WTC11 (cell line): ENCODE data around the gene SIPA1L2. TPM values are rescaled to one million over a fixed set of nuclear protein-coding genes. Genes with fewer than 3 reads are reported as not detected.

Experiments used
- ATAC-seq: fragments of 200-7000 bp; cut with Tn5 transposase; 2 replicates; pipeline ENCODE4 v1.10.0; 2021; ENCODE audit warnings: mild to moderate bottlenecking, moderate library complexity
- CTCF ChIA-PET: fragments of 300-600 bp; sonication (Branson Sonifier 250); formaldehyde crosslinking; loops from one replicate; lab custom pipeline; 2021; ENCODE audit warnings: antibody characterized with exemption; lab: Charles Lee
- POLR2A ChIA-PET: fragments of 350-600 bp; sonication (Branson Sonifier 250); formaldehyde crosslinking; loops from one replicate; lab custom pipeline; 2021; ENCODE audit warnings: antibody characterized with exemption; lab: Charles Lee
- DNase-seq: peaks from one replicate; pipeline ENCODE4 v3.0.0; 2021; ENCODE audit warnings: low spot score
- H3K27ac Mint-ChIP-seq: 2 replicates; pipeline ENCODE4 v1.8.0; 2021; ENCODE audit warnings: mixed read lengths
- H3K27me3 Mint-ChIP-seq: 2 replicates; pipeline ENCODE4 v1.8.0; 2021; ENCODE audit warnings: low read depth, mild to moderate bottlenecking, moderate library complexity, mixed read lengths
- H3K36me3 Mint-ChIP-seq: 2 replicates; pipeline ENCODE4 v1.8.0; 2021; ENCODE audit warnings: mixed read lengths
- H3K4me1 Mint-ChIP-seq: 2 replicates; pipeline ENCODE4 v1.8.0; 2022; ENCODE audit warnings: mixed read lengths
- H3K4me3 Mint-ChIP-seq: 2 replicates; pipeline ENCODE4 v1.8.0; 2021; ENCODE audit warnings: mild to moderate bottlenecking, moderate library complexity, mixed read lengths
- H3K9me3 Mint-ChIP-seq: 2 replicates; pipeline ENCODE4 v1.8.0; 2021; ENCODE audit warnings: mixed read lengths
- AFF4 ChIP-seq: sonication (generic); formaldehyde crosslinking; IDR thresholded peaks from 2 replicates; pipeline ENCODE4 v1.8.1; 2023; ENCODE audit warnings: mild to moderate bottlenecking, missing genetic modification reagents, borderline replicate concordance
- GABPB1 ChIP-seq: sonication (generic); formaldehyde crosslinking; IDR thresholded peaks from 2 replicates; pipeline ENCODE4 v1.8.1; 2023; ENCODE audit warnings: mild to moderate bottlenecking, missing genetic modification reagents
- HMGXB4 ChIP-seq: sonication (generic); formaldehyde crosslinking; IDR thresholded peaks from 2 replicates; pipeline ENCODE4 v1.8.1; 2023; ENCODE audit warnings: mild to moderate bottlenecking, moderate library complexity, missing genetic modification reagents
- JAZF1 ChIP-seq: fragments of 250-450 bp; sonication (Bioruptor Pico); IDR thresholded peaks from 2 replicates; pipeline ENCODE4 v1.9.0; 2021; ENCODE audit warnings: moderate library complexity, mild to moderate bottlenecking, inconsistent platforms
- MXD4 ChIP-seq: fragments of 250-450 bp; sonication (Bioruptor Pico); IDR thresholded peaks from 2 replicates; pipeline ENCODE4 v1.8.0; 2021; ENCODE audit warnings: mild to moderate bottlenecking, moderate library complexity, borderline replicate concordance
- NFYB ChIP-seq: sonication (generic); formaldehyde crosslinking; conservative IDR thresholded peaks from 2 replicates; pipeline ENCODE4 v1.8.0; 2022; ENCODE audit warnings: low read depth, missing genetic modification reagents
- NR2C2 ChIP-seq: sonication (generic); formaldehyde crosslinking; IDR thresholded peaks from 2 replicates; pipeline ENCODE4 v1.8.0; 2022; ENCODE audit warnings: mild to moderate bottlenecking, missing genetic modification reagents
- OVOL2 ChIP-seq: fragments of 250-450 bp; sonication (Bioruptor Pico); IDR thresholded peaks from 2 replicates; pipeline ENCODE4 v1.9.0; 2021; ENCODE audit warnings: mild to moderate bottlenecking, borderline replicate concordance
- RELA ChIP-seq: sonication (generic); formaldehyde crosslinking; IDR thresholded peaks from 2 replicates; pipeline ENCODE4 v1.8.1; 2022; ENCODE audit warnings: missing genetic modification reagents, mild to moderate bottlenecking, borderline replicate concordance
- RORB ChIP-seq: fragments of 250-450 bp; sonication (Bioruptor Pico); IDR thresholded peaks from 2 replicates; pipeline ENCODE4 v1.9.0; 2021; ENCODE audit warnings: mild to moderate bottlenecking
- SMAD4 ChIP-seq: sonication (generic); formaldehyde crosslinking; IDR thresholded peaks from 2 replicates; pipeline ENCODE4 v1.8.0; 2022; ENCODE audit warnings: mild to moderate bottlenecking, missing genetic modification reagents
- SP1 ChIP-seq: sonication (generic); formaldehyde crosslinking; conservative IDR thresholded peaks from 2 replicates; pipeline ENCODE4 v1.8.1; 2022; ENCODE audit warnings: missing genetic modification reagents
- ZMAT4 ChIP-seq: fragments of 250-450 bp; sonication (Bioruptor Pico); IDR thresholded peaks from 2 replicates; pipeline ENCODE4 v1.9.0; 2021; ENCODE audit warnings: mild to moderate bottlenecking
- ZNF121 ChIP-seq: sonication (generic); formaldehyde crosslinking; IDR thresholded peaks from 2 replicates; pipeline ENCODE4 v1.8.0; 2023; ENCODE audit warnings: missing genetic modification reagents
- ZNF232 ChIP-seq: sonication (generic); formaldehyde crosslinking; IDR thresholded peaks from 2 replicates; pipeline ENCODE4 v1.8.0; 2022; ENCODE audit warnings: mild to moderate bottlenecking, missing genetic modification reagents
- ZNF317 ChIP-seq: sonication (generic); formaldehyde crosslinking; IDR thresholded peaks from 2 replicates; pipeline ENCODE4 v1.8.1; 2023; ENCODE audit warnings: low read depth, mild to moderate bottlenecking, moderate library complexity, missing genetic modification reagents, borderline replicate concordance
- ZNF416 ChIP-seq: fragments of 250-450 bp; sonication (Bioruptor Pico); IDR thresholded peaks from 2 replicates; pipeline ENCODE4 v1.9.0; 2021; ENCODE audit warnings: mild to moderate bottlenecking, inconsistent platforms
- total RNA-seq: library from RNA; stranded (reverse); gene quantifications from 3 replicates; pipeline ENCODE4 v1.2.3, GENCODE V29; 2021
- TF ChIP-seq, protein P1 (sequence below): sonication (generic); formaldehyde crosslinking; IDR thresholded peaks from 2 replicates; pipeline ENCODE4 v1.8.0; 2023; ENCODE audit warnings: missing genetic modification reagents
- TF ChIP-seq, protein P2 (sequence below): sonication (generic); formaldehyde crosslinking; conservative IDR thresholded peaks from 2 replicates; pipeline ENCODE4 v1.8.1; 2022; ENCODE audit warnings: mild to moderate bottlenecking, missing genetic modification reagents
- TF ChIP-seq, protein P3 (sequence below): sonication (generic); formaldehyde crosslinking; IDR thresholded peaks from 2 replicates; pipeline ENCODE4 v1.8.0; 2022; ENCODE audit warnings: missing genetic modification reagents

The SIPA1L2 gene
- total RNA-seq, 1 experiment from 2014 or later: 14.3 TPM

DNA sequence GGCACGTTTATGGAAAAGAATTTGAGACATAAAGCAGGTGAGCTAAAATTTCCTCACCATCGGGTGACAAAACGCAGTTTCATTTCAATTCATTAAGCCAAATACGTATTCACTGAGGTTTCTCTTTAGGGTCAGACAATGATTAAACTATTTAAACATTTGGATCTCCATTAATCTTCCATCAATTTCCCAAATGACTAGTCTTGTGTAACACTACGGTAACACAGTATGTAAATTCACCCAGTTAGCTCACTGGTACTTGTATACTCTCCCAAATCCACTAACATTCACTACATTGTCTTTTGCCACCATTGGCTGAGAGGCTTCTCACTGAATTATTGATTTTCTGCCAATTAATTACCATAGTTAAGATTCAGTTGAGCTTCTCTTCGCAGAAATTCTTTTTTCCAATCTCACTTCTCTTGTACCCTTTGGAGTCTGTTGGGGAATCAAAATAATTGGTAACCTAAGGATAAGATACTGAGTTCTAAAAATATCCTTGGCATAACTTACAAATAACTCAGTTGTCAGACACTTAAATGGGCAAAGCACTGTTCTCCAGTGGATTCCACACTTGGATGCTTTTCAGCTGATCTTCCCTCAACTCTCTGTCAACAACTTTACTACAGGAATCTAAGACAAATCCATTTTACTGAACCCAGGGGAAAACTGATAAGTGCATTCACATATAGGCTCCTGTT, 40.7 kb downstream of the SIPA1L2 start (continued):
- TF ChIP-seq HMGXB4 (CRISPR knock-in tag): no peak
- TF ChIP-seq MXD4 (CRISPR knock-in tag): no peak

GRCh38 chr1:232587141-232588008, 42.6 kb downstream of the SIPA1L2 start:
- Mint-ChIP-seq H3K4me1 (peaks cover 13% of the 10 kb centered on the region), H3K4me3 (no peak overlapping the region), H3K9me3 (no peaks in the 10 kb centered on the region), H3K36me3 (no peaks in the 10 kb centered on the region), H3K27ac (no peak overlapping the region), H3K27me3 (no peaks in the 10 kb centered on the region)
- TF ChIP-seq NFYB (no peak), ZNF416 (CRISPR knock-in tag) (no peak), RORB (CRISPR knock-in tag) (no peak), ZNF317 (CRISPR knock-in tag) (no peak), GABPB1 (CRISPR knock-in tag) (no peak), SMAD4 (CRISPR knock-in tag) (no peak), OVOL2 (CRISPR knock-in tag) (no peak), JAZF1 (CRISPR knock-in tag) (no peak), SP1 (CRISPR knock-in tag) (no peak), ZNF121 (CRISPR knock-in tag) (no peak), RELA (CRISPR knock-in tag) (no peak), ZMAT4 (CRISPR knock-in tag) (no peak), NR2C2 (CRISPR knock-in tag) (no peak)
- TF ChIP-seq, protein P1, sequence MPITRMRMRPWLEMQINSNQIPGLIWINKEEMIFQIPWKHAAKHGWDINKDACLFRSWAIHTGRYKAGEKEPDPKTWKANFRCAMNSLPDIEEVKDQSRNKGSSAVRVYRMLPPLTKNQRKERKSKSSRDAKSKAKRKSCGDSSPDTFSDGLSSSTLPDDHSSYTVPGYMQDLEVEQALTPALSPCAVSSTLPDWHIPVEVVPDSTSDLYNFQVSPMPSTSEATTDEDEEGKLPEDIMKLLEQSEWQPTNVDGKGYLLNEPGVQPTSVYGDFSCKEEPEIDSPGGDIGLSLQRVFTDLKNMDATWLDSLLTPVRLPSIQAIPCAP (CRISPR knock-in tag): no peak
- TF ChIP-seq, protein P2, sequence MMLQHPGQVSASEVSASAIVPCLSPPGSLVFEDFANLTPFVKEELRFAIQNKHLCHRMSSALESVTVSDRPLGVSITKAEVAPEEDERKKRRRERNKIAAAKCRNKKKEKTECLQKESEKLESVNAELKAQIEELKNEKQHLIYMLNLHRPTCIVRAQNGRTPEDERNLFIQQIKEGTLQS (CRISPR knock-in tag): no peak
- ATAC-seq (no peak), DNase-seq (no peak)
- POLR2A ChIA-PET: no interaction called here
- CTCF ChIA-PET: no interaction called here

- ATAC-seq (no peak), DNase-seq (no peak)
- H3K4me1 Mint-ChIP-seq: peaks cover 13% of the 10 kb centered on the region
- CTCF ChIA-PET: no interaction called here
- H3K27ac Mint-ChIP-seq: no peak overlapping the region
- no peak overlapping the region for H3K4me3 Mint-ChIP-seq
- no peaks in the 10 kb centered on the region for H3K27me3 Mint-ChIP-seq
- no peaks in the 10 kb centered on the region for H3K36me3 Mint-ChIP-seq
- POLR2A ChIA-PET: no interaction called here
- no peaks in the 10 kb centered on the region for H3K9me3 Mint-ChIP-seq
- TF ChIP-seq SMAD4 (CRISPR knock-in tag) (no peak), SP1 (CRISPR knock-in tag) (no peak), AFF4 (CRISPR knock-in tag) (no peak), ZNF232 (CRISPR knock-in tag) (no peak)
- TF ChIP-seq, protein P3, sequence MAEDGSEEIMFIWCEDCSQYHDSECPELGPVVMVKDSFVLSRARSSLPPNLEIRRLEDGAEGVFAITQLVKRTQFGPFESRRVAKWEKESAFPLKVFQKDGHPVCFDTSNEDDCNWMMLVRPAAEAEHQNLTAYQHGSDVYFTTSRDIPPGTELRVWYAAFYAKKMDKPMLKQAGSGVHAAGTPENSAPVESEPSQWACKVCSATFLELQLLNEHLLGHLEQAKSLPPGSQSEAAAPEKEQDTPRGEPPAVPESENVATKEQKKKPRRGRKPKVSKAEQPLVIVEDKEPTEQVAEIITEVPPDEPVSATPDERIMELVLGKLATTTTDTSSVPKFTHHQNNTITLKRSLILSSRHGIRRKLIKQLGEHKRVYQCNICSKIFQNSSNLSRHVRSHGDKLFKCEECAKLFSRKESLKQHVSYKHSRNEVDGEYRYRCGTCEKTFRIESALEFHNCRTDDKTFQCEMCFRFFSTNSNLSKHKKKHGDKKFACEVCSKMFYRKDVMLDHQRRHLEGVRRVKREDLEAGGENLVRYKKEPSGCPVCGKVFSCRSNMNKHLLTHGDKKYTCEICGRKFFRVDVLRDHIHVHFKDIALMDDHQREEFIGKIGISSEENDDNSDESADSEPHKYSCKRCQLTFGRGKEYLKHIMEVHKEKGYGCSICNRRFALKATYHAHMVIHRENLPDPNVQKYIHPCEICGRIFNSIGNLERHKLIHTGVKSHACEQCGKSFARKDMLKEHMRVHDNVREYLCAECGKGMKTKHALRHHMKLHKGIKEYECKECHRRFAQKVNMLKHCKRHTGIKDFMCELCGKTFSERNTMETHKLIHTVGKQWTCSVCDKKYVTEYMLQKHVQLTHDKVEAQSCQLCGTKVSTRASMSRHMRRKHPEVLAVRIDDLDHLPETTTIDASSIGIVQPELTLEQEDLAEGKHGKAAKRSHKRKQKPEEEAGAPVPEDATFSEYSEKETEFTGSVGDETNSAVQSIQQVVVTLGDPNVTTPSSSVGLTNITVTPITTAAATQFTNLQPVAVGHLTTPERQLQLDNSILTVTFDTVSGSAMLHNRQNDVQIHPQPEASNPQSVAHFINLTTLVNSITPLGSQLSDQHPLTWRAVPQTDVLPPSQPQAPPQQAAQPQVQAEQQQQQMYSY (CRISPR knock-in tag): no peak
These were observed 43.3 kb downstream of the SIPA1L2 start for GRCh38 chr1:232586679-232587078.
